Endothelial cell (in vitro differentiated cells): Measurements from ENCODE around the gene NR4A3. TPM values are rescaled to one million over a fixed set of nuclear protein-coding genes. Genes with fewer than 3 reads are reported as not detected.
A peak's percentile ranks its signal among the peaks of the same experiment; 100 is the strongest.
"Not testable (repeated sequence)": the region's sequence is repeated elsewhere in the genome, so short reads cannot be mapped to it uniquely, and the experiment has no call there.

Experiments used
- DNase-seq: peaks from one replicate; pipeline ENCODE4 v3.0.0; 2021; ENCODE audit warnings: low spot score
- H3K27ac Mint-ChIP-seq: one replicate; pipeline ENCODE4 v1.8.0; 2021; ENCODE audit warnings: mixed read lengths, inconsistent platforms; ENCODE audit not compliant: unreplicated experiment
- H3K27me3 Mint-ChIP-seq: one replicate; pipeline ENCODE4 v1.8.0; 2021; ENCODE audit warnings: mild to moderate bottlenecking, moderate library complexity, mixed read lengths, inconsistent platforms; ENCODE audit not compliant: unreplicated experiment
- H3K36me3 Mint-ChIP-seq: one replicate; pipeline ENCODE4 v1.8.0; 2021; ENCODE audit warnings: mild to moderate bottlenecking, low read depth, mixed read lengths, inconsistent platforms; ENCODE audit not compliant: unreplicated experiment
- H3K4me1 Mint-ChIP-seq: one replicate; pipeline ENCODE4 v1.8.0; 2021; ENCODE audit warnings: mild to moderate bottlenecking, mixed read lengths, inconsistent platforms; ENCODE audit not compliant: unreplicated experiment
- H3K4me3 Mint-ChIP-seq: one replicate; pipeline ENCODE4 v1.8.0; 2021; ENCODE audit warnings: mild to moderate bottlenecking, mixed read lengths, inconsistent platforms; ENCODE audit not compliant: unreplicated experiment
- H3K9me3 Mint-ChIP-seq: one replicate; pipeline ENCODE4 v1.8.0; 2021; ENCODE audit warnings: mixed read lengths, inconsistent platforms; ENCODE audit not compliant: unreplicated experiment
- CTCF ChIP-seq: fragments of 200-600 bp; sonication (generic); IDR thresholded peaks from one replicate; pipeline ENCODE4 v1.5.0; 2021; ENCODE audit warnings: antibody characterized with exemption; ENCODE audit not compliant: unreplicated experiment
- total RNA-seq: library from RNA; stranded (reverse); fragmentation: NEBNext Ultra II Directional; extraction: Animal tissue kit (Norgen Biotek cat#: 25700); gene quantifications from one replicate; pipeline ENCODE4 v1.2.1, GENCODE V29; 2021; ENCODE audit not compliant: unreplicated experiment

NR4A3 gene
- total RNA-seq, 1 donor from 2014 or later = 0.18 TPM

GRCh38 chr9:99855467-99856176, 33.9 kb downstream of the NR4A3 start:
- peak; percentile 44 for TF ChIP-seq CTCF
- Mint-ChIP-seq H3K27ac (no peak overlapping the region), H3K4me3 (no peak overlapping the region), H3K27me3 (no peaks in the 10 kb centered on the region), H3K36me3 (no peaks in the 10 kb centered on the region), H3K4me1 (peaks cover 2% of the 10 kb centered on the region), H3K9me3 (no peaks in the 10 kb centered on the region)
- DNase-seq = no peak

- DNase-seq, H3K27me3 Mint-ChIP-seq, H3K4me1 Mint-ChIP-seq, H3K4me3 Mint-ChIP-seq, H3K9me3 Mint-ChIP-seq, H3K36me3 Mint-ChIP-seq, H3K27ac Mint-ChIP-seq: not testable (repeated sequence)
Measured at GRCh38 chr9:99857576-99857975, 35.9 kb downstream of the NR4A3 start.

- Mint-ChIP-seq H3K4me1 (no peaks in the 10 kb centered on the region), H3K27me3 (peaks cover 2% of the 10 kb centered on the region), H3K27ac (no peak overlapping the region), H3K4me3 (no peak overlapping the region), H3K36me3 (no peaks in the 10 kb centered on the region), H3K9me3 (no peaks in the 10 kb centered on the region)
- no peak for DNase-seq
- no peak for TF ChIP-seq CTCF
Measured at GRCh38 chr9:99858087-99858486, 36.4 kb downstream of the NR4A3 start.

- Mint-ChIP-seq H3K4me3 (no peak overlapping the region), H3K27me3 (peaks cover 2% of the 10 kb centered on the region), H3K36me3 (no peaks in the 10 kb centered on the region), H3K9me3 (no peaks in the 10 kb centered on the region), H3K4me1 (peaks cover 4% of the 10 kb centered on the region), H3K27ac (no peak overlapping the region)
- no peak for DNase-seq
- TF ChIP-seq CTCF = no peak
Measured at GRCh38 chr9:99859243-99859980, 37.7 kb downstream of the NR4A3 start.

GRCh38 chr9:99860266-99860665, 38.6 kb downstream of the NR4A3 start:
- no peak for DNase-seq
- Mint-ChIP-seq H3K4me3 (no peak overlapping the region), H3K36me3 (no peaks in the 10 kb centered on the region), H3K27ac (no peak overlapping the region), H3K9me3 (no peaks in the 10 kb centered on the region), H3K4me1 (peaks cover 4% of the 10 kb centered on the region), H3K27me3 (peaks cover 2% of the 10 kb centered on the region)
- TF ChIP-seq CTCF = no peak
